ENCODE results near the gene SH3RF1. TPM values are rescaled to one million over a fixed set of nuclear protein-coding genes. Genes with fewer than 3 reads are reported as not detected.
A peak's percentile ranks its signal among the peaks of the same experiment; 100 is the strongest.
"Not testable (repeated sequence)": the region's sequence is repeated elsewhere in the genome, so short reads cannot be mapped to it uniquely, and the experiment has no call there.

Gene SH3RF1
- total RNA-seq, 1 donor from 2014 or later, result 33.8 TPM

DNA sequence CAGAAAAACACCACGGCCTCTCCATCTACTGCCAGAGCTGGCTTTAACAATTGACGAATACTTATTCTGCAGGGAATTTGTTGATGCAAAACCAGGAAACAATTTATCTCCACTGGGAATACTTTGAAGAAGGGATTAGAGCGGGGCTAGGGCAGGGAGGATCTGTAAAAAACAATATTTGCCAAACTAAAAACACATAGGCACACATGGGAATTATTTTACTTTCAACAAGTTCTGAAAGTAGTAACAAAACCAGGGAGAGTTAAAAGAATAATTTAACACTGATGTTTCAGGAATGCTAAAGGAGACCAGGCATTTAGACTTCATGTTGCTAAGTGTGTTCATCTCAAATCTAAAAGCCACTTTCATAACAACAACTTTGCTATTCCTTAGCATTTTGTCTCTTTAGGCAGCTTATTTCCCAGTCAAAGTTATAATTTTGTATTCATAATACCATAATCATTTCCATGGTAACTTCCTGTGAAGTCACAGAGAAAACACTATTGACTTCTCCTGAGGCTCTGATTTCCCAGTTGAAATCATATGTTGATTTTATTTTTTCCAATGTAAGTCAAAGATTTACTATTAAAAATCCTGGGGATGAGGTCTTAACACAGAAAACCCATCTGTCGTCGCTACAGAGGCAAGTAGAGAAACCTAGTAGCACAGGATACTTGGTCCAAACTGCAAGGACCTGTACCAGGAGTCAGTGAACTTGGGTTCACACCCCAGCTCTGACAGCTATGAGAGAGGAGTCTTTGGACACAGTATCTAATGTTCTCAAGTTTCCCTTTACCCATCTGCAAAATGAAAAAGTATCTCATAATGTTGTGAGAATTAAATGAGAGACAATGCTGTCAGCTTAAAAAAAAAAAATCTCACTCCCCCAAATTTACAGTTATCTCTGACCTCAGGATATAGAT, 69.3 kb downstream of the SH3RF1 start:
- H3K27ac ChIP-seq, result peak overlapping the region; percentile 32
- no peaks in the 10 kb centered on the region for H3K27me3 ChIP-seq
- peaks cover 29% of the 10 kb centered on the region for H3K4me1 ChIP-seq
- no peak for ATAC-seq
- intact Hi-C loops (cut with DNase I), result no loop called here
- H3K36me3 ChIP-seq, result no peaks in the 10 kb centered on the region
- DNase-seq, result no peak
- H3K4me3 ChIP-seq, result no peak overlapping the region
- TF ChIP-seq, protein P1, sequence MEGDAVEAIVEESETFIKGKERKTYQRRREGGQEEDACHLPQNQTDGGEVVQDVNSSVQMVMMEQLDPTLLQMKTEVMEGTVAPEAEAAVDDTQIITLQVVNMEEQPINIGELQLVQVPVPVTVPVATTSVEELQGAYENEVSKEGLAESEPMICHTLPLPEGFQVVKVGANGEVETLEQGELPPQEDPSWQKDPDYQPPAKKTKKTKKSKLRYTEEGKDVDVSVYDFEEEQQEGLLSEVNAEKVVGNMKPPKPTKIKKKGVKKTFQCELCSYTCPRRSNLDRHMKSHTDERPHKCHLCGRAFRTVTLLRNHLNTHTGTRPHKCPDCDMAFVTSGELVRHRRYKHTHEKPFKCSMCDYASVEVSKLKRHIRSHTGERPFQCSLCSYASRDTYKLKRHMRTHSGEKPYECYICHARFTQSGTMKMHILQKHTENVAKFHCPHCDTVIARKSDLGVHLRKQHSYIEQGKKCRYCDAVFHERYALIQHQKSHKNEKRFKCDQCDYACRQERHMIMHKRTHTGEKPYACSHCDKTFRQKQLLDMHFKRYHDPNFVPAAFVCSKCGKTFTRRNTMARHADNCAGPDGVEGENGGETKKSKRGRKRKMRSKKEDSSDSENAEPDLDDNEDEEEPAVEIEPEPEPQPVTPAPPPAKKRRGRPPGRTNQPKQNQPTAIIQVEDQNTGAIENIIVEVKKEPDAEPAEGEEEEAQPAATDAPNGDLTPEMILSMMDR (IDR thresholded peaks at IDR 0.05), result no peak
- H3K9me3 ChIP-seq, result no peaks in the 10 kb centered on the region

DNA sequence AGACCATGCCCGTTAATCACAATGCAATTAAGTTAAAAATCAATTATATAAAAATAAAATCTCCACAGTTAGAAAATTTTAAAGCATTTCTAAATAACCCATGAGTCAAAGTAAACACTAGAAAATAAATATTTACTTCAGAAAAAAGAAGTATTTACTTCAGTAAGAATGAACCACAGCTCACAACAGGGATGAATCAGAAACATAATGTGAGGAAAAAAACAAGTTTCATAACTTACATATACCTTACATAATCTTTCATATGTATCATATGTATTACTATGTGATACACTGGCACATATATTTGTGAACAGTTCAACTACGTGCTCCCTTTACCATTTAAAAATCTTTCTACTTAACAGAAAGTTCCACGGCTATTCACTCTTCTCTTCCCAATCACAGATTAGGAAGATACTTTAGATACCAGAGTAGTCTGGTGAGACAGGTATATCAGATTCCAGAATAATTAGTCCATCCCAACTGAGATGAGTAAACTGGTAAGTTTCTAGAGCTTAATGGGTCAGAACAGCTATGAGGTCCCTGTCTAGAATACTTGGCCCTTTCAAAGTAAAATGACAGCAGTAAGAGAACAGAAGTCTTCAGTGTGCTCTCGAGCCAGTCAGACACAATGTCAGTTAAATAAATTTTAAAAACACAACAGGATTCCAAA, 70.3 kb downstream of the SH3RF1 start:
- H3K27ac ChIP-seq, result no peak overlapping the region
- no peaks in the 10 kb centered on the region for H3K9me3 ChIP-seq
- no peaks in the 10 kb centered on the region for H3K36me3 ChIP-seq
- H3K27me3 ChIP-seq, result no peaks in the 10 kb centered on the region
- ATAC-seq (no peak), DNase-seq (no peak)
- TF ChIP-seq, protein P1 (IDR thresholded peaks at IDR 0.05), result no peak
- intact Hi-C loops (cut with DNase I), result no loop called here
- no peak overlapping the region for H3K4me3 ChIP-seq
- peaks cover 29% of the 10 kb centered on the region for H3K4me1 ChIP-seq

DNA sequence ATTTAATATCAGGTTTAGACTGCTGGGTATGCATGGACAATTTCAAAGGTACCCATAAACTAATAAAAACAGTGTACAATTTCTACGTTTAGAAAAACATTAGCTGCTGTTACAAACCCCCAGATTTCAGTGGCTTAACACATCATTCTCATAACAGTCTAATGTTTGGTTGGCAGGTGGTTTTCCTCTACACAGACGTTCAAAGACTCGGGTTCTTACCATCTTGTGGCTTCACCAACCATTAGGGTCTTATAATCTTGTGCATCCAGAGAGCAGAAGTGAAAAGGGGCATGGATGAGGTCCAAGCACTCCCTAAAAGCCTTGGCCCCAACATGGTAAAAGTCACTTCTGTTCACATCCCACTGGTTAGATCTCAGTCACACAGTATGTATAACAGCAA, 71.6 kb downstream of the SH3RF1 start:
- no peaks in the 10 kb centered on the region for H3K27me3 ChIP-seq
- DNase-seq, result no peak
- no peaks in the 10 kb centered on the region for H3K9me3 ChIP-seq
- no peak overlapping the region for H3K27ac ChIP-seq
- TF ChIP-seq, protein P1 (IDR thresholded peaks at IDR 0.05), result no peak
- no peak overlapping the region for H3K4me3 ChIP-seq
- peaks cover 29% of the 10 kb centered on the region for H3K4me1 ChIP-seq
- intact Hi-C loops (cut with DNase I), result no loop called here
- H3K36me3 ChIP-seq, result no peaks in the 10 kb centered on the region
- no peak for ATAC-seq

DNA sequence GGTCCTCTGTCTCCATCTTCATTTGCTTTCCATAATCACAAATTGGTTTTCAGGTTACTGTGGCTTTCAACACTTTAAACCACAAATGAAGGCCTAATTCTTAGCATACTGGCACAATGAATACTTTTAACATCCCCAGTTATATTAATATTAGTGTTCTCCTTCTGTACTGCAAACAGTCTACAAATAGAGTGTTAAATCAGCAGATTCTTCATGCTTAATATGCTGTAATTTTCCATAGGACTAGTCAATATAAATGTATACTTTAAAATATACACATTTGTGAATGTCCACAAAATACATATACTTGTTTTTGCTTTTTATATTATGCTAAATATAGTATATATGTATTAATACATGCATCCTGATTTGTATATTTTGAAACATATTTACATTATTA, 72.6 kb downstream of the SH3RF1 start:
- H3K9me3 ChIP-seq, result no peaks in the 10 kb centered on the region
- no peaks in the 10 kb centered on the region for H3K36me3 ChIP-seq
- no peak overlapping the region for H3K4me3 ChIP-seq
- intact Hi-C loops (cut with DNase I), result no loop called here
- no peak overlapping the region for H3K27ac ChIP-seq
- TF ChIP-seq, protein P1 (IDR thresholded peaks at IDR 0.05), result no peak
- no peaks in the 10 kb centered on the region for H3K27me3 ChIP-seq
- H3K4me1 ChIP-seq, result peaks cover 22% of the 10 kb centered on the region
- ATAC-seq (no peak), DNase-seq (no peak)

DNA sequence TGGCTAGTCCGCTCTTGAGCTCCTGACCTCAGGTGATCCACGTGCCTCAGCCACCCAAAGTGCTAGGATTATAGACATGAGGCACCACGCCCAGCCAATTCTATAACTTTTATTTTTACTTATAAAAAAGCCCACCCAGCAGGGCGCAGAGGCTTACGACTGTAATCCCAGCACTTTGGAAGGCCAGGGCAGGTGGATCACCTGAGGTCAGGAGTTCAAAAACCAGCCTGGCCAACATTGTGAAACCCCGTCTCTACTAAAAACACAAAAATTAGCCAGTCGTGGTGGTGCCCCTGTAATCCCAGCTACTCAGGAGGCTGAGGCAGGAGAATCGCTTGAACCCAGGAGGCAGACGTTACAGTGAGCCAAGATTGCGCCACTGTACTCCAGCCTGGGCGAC, 73.5 kb downstream of the SH3RF1 start:
- H3K27ac ChIP-seq; H3K36me3 ChIP-seq; H3K4me3 ChIP-seq; H3K27me3 ChIP-seq; DNase-seq; H3K9me3 ChIP-seq; ATAC-seq; intact Hi-C loops (cut with DNase I): not testable (repeated sequence)
- H3K4me1 ChIP-seq, result peaks cover 18% of the 10 kb centered on the region

DNA sequence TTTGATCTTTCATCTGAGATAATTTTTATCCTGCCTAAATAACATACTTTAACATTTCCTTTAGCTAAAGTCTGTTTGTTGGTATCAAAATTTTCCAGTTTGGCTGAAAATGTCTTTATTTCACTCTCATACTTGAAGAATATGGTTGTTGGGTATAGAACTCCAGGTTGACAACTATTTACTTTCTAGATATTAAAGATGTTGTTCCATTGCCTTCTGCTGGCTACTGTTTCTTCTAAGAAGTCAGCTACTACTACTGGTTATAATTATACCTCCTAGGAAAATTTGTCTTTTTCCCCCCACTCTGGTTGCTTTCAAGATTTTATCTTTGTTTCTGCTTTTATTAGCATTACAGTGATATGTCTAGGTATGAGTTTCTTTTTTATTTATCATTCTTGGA, 75.7 kb downstream of the SH3RF1 start:
- DNase-seq (no peak), ATAC-seq (no peak)
- TF ChIP-seq, protein P1 (IDR thresholded peaks at IDR 0.05), result no peak
- Histone ChIP-seq H3K4me3 (no peak overlapping the region), H3K27ac (no peak overlapping the region), H3K4me1 (no peaks in the 10 kb centered on the region), H3K36me3 (no peaks in the 10 kb centered on the region), H3K9me3 (no peaks in the 10 kb centered on the region), H3K27me3 (no peaks in the 10 kb centered on the region)
- intact Hi-C loops (cut with DNase I), result no loop called here

DNA sequence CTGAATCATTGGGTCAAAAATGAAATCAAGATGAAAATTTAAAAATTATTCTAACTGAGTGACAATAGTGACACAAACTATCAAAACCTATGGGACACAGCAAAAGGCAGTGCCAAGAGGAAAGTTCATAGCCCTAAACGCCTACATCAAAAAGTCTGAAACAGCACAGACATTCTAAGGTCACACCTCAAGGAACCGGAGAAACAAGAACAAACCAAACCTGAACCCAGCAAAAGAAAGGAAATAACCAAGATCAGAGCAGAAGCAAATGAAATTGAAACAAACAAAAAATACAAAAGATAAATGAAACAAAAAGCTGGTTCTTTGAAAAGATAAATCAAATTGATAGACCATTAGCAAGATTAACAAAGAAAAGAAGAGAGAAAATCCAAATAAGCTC, 80.8 kb downstream of the SH3RF1 start:
- DNase-seq; H3K27me3 ChIP-seq; H3K9me3 ChIP-seq; H3K27ac ChIP-seq; H3K4me3 ChIP-seq; H3K36me3 ChIP-seq; ATAC-seq; intact Hi-C loops (cut with DNase I): not testable (repeated sequence)
- H3K4me1 ChIP-seq, result peaks cover 10% of the 10 kb centered on the region

All from upper lobe of right lung (tissue), 1 donor.